ENCODE data around the gene ARHGAP26. TPM values are rescaled to one million over a fixed set of nuclear protein-coding genes. Genes with fewer than 3 reads are reported as not detected.

Gene ARHGAP26
- total and polyA plus RNA-seq, 7 donors: 5.4 to 25.5 (median 19.1) TPM

GRCh38 chr5:143071927-143072326 is 301.8 kb downstream of the ARHGAP26 start:
- Histone ChIP-seq H3K27ac (no peak overlapping the region), H3K9me3 (no peaks in the 10 kb centered on the region), H3K27me3 (no peaks in the 10 kb centered on the region), H3K4me3 (no peak overlapping the region), H3K36me3 (peaks cover 0 to 5% (median 0%) of the 10 kb centered on the region in 4 donors), H3K4me1 (peaks cover 0 to 14% (median 4%) of the 10 kb centered on the region in 4 donors)
- no peak for DNase-seq
- no peak for TF ChIP-seq POLR2A (IDR thresholded peaks at IDR 0.05)
- TF ChIP-seq POLR2AphosphoS5 (IDR thresholded peaks at IDR 0.05): no peak
- intact Hi-C loops (cut with DNase I): no loop called here

GRCh38 chr5:143072734-143073133 is 302.6 kb downstream of the ARHGAP26 start:
- no peak overlapping the region for H3K4me3 ChIP-seq
- intact Hi-C loops (cut with DNase I): no loop called here
- H3K9me3 ChIP-seq: no peaks in the 10 kb centered on the region
- H3K4me1 ChIP-seq: peaks cover 0 to 22% (median 7%) of the 10 kb centered on the region in 4 donors
- no peak for DNase-seq
- no peak overlapping the region for H3K27ac ChIP-seq
- H3K27me3 ChIP-seq: no peaks in the 10 kb centered on the region
- no peak for TF ChIP-seq EP300 (IDR thresholded peaks at IDR 0.05)
- TF ChIP-seq CTCF (IDR thresholded peaks at IDR 0.05): no peak
- peaks cover 0 to 5% (median 0%) of the 10 kb centered on the region in 4 donors for H3K36me3 ChIP-seq

GRCh38 chr5:143073766-143074165 is 303.6 kb downstream of the ARHGAP26 start:
- no peak for DNase-seq
- intact Hi-C loops (cut with DNase I): no loop called here
- WGBS, 2 donors: 96% methylated on average over 3 of the region's 3 CpGs
- Histone ChIP-seq H3K27me3 (no peaks in the 10 kb centered on the region), H3K9me3 (no peaks in the 10 kb centered on the region), H3K4me3 (no peak overlapping the region), H3K36me3 (peaks cover 0 to 5% (median 0%) of the 10 kb centered on the region in 4 donors), H3K4me1 (peaks cover 0 to 29% (median 9%) of the 10 kb centered on the region in 4 donors), H3K27ac (no peak overlapping the region)
- TF ChIP-seq EP300 (IDR thresholded peaks at IDR 0.05) (no peak), POLR2AphosphoS5 (IDR thresholded peaks at IDR 0.05) (no peak), POLR2A (IDR thresholded peaks at IDR 0.05) (no peak), CTCF (IDR thresholded peaks at IDR 0.05) (no peak)

- H3K4me3 ChIP-seq: no peak overlapping the region
- intact Hi-C loops (cut with DNase I): no loop called here
Measured at GRCh38 chr5:143074414-143074996, 304.3 kb downstream of the ARHGAP26 start.

GRCh38 chr5:143076377-143076776 is 306.2 kb downstream of the ARHGAP26 start:
- intact Hi-C loops (cut with DNase I): no loop called here
- no peaks in the 10 kb centered on the region for H3K27me3 ChIP-seq
- no peak overlapping the region for H3K27ac ChIP-seq
- DNase-seq: no peak
- H3K4me1 ChIP-seq: peaks cover 0 to 29% (median 9%) of the 10 kb centered on the region in 4 donors
- no peaks in the 10 kb centered on the region for H3K9me3 ChIP-seq
- no peak for TF ChIP-seq EP300 (IDR thresholded peaks at IDR 0.05)
- no peak for TF ChIP-seq POLR2A (IDR thresholded peaks at IDR 0.05)
- no peak for TF ChIP-seq CTCF (IDR thresholded peaks at IDR 0.05)
- TF ChIP-seq POLR2AphosphoS5 (IDR thresholded peaks at IDR 0.05): no peak
- WGBS, 2 donors: 77 to 88% methylated on average over 1 of the region's 1 CpG
- no peak overlapping the region for H3K4me3 ChIP-seq
- H3K36me3 ChIP-seq: no peaks in the 10 kb centered on the region

More at GRCh38 chr5:143074414-143074996, 304.3 kb downstream of the ARHGAP26 start:
- Histone ChIP-seq H3K36me3 (peaks cover 0 to under 1% (median 0%) of the 10 kb centered on the region in 4 donors), H3K27ac (peak overlapping the region in 1 of 4 donors; percentile 30), H3K27me3 (no peaks in the 10 kb centered on the region), H3K9me3 (no peaks in the 10 kb centered on the region), H3K4me1 (peaks cover 0 to 29% (median 9%) of the 10 kb centered on the region in 4 donors)
- 49 to 76% methylated on average over 1 of the region's 1 CpG for WGBS, 2 donors
- DNase-seq: no peak
- TF ChIP-seq POLR2A (IDR thresholded peaks at IDR 0.05): no peak
- TF ChIP-seq POLR2AphosphoS5 (IDR thresholded peaks at IDR 0.05): peak; percentile 11 to 46 (median 26)

Measured in sigmoid colon (tissue), 7 donors.